Left cardiac atrium (tissue), 4 donors: Measurements from ENCODE around the gene TMEM145. TPM values are rescaled to one million over a fixed set of nuclear protein-coding genes. Genes with fewer than 3 reads are reported as not detected.

Source experiments
- ATAC-seq, 2 donors: fragments of 200-7000 bp; cut with Tn5 transposase; one replicate each; pipeline ENCODE4 v1.9.1; 2020; ENCODE audit warnings: mild to moderate bottlenecking in 2 of 2, moderate library complexity in 2 of 2
- DNase-seq: peaks from one replicate; pipeline ENCODE4 v3.0.0-alpha.2; 2020
- intact Hi-C, 2 donors: fragments of 100-400 bp; cut with DNase I; formaldehyde crosslinking; loops; one replicate each; pipeline versions ENCODE4 v1.14.1 to v1.15.1; 2022 to 2023
- total RNA-seq, 2 donors: library from RNA; stranded (reverse); fragmentation: NEBNext Ultra II Directional; extraction: Animal tissue kit (Norgen Biotek cat#: 25700); gene quantifications; one replicate each; pipeline ENCODE4 v1.2.1, GENCODE V29; 2021
- donor health status: DM: no; HTN: yes; CAD: no.
- donor health status: DM: no; HTN: yes; CAD: no; lungs with severe emphysema.
- donor health status: DM: yes; HTN: yes; CAD: no.
- donor health status: Dilated cardiomyopathy.

The TMEM145 gene
- total RNA-seq, 2 donors from 2014 or later, result 0.50 to 1.4 TPM

DNA sequence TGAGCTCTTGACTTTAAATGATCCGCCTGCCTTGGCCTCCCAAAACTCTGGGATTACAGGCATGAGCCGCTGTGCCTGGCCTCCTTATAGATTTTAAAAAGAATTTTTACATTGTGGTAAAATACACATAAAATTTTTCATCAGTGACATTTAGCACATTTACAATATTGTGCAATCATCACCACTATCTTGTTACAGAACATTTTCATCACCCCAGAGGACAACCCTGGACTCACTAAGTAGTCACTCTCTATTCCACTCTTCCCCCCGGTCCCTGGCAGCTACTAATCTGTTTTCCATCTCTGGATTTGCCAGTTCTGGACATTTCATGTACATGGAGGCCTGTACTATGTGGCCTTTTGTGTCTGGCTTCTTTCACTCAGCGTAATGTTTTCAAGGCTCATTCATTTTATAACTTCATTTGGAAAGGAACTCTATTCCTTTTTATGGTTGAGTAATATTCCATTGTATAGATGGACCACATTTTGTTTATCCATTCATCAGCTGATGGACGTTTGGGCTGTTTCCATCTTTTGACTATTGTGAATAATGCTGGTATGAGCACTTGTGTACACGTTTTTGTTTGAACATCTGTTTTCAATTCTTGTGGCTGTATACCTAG is 32.2 kb downstream of the TMEM145 start:
- DNase-seq, result no peak
- intact Hi-C loops, result no loop called here
- ATAC-seq, result no peak

DNA sequence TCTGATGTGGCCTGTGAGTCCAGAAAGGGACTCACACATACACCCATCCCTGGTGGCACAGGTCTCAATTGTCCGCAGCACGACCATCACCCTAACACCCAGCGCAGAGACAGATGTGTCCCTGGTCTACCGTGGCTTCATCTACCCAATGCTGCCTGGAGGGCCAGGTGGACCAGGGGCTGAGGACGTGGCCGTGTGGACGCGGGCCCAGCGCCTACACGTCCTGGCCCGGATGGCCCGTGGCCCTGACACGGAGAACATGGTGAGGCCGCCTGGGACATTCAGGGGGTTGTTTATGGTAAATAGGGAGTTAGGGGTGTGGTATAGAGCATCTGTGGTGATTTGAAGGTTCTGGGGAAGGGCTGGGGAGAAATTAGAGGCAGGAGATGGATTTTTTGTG is 35.1 kb downstream of the TMEM145 start:
- intact Hi-C loops, result no loop called here
- ATAC-seq (no peak), DNase-seq (no peak)

DNA sequence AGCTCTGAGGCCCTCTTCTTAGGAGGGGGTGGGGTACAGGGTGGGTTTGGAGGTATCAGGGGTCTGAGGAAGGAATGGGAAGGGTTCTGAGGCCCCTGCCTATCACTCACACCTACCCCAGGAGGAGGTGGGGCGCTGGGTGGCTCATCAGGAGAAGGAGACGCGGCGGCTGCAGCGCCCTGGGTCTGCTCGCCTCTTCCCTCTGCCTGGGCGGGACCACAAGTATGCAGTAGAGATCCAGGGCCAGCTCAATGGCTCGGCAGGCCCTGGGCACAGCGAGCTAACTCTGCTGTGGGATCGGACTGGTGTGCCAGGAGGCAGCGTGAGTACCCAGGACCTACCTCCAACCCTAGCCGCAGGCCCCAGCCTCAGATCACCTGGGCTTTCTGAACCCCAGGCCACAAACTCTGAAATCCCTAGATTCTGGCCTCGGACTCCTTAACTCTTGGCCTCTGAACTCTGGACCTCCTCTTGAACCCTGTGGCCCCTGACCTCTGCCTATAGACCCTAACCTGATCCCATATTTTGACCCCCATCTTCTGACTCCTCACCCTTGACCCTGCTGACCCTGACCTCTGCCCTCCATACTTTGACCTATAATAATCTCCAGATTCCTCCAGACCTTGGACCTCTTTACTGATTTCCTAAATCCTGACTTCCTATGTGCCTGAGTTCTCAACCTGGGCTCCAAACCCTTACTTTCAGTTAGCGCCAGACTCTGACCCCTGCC is 36.4 kb downstream of the TMEM145 start:
- no peak for ATAC-seq
- no peak for DNase-seq
- intact Hi-C loops, result no loop called here

DNA sequence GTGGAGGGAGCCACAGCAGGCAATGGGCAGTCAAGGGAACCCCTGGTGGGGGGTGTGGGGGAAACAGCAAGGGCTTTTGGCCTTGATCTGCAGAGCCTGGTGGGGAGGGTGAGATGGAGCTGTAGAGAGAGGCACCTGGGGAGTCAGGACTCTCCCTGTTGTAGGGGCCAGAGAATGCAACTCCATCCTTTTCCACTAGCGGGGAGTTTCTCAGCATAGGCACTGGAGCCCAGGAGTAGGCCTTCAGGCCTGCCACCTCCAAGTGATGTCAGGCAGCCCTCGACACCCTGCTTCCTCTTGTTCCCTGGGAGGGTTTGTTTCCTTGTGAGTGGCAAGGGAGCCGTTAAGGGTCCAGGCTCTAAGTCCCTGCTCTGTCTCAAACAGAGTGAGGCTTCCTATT is 37.3 kb downstream of the TMEM145 start:
- DNase-seq (no peak), ATAC-seq (no peak)
- intact Hi-C loops, result no loop called here

DNA sequence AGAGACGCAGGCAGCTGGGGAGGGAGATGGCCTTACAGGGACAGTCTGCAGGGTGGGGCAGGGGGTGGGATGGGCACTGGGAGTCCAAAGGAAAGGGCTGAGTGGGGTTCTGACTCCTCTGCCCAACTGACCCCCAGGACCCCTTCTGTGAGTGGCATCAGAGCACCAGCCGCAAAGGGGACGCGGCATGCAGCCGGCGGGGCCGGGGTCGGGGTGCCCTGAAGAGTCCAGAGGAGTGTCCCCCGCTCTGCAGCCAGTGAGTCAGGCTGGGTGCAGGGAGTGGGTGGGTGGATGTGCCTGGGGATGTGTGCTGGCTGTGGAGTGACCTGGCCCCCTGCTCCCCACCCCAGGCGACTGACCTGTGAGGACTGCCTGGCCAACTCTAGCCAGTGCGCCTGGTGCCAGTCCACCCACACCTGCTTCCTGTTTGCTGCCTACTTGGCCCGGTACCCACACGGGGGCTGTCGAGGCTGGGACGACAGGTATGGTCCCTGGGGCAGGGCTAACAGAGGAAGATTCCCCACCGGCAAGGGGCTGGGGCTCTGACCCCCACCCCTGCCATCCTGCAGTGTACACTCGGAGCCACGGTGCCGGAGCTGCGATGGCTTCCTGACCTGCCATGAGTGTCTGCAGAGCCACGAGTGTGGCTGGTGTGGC is 38.1 kb downstream of the TMEM145 start:
- no peak for ATAC-seq
- intact Hi-C loops, result no loop called here
- no peak for DNase-seq

DNA sequence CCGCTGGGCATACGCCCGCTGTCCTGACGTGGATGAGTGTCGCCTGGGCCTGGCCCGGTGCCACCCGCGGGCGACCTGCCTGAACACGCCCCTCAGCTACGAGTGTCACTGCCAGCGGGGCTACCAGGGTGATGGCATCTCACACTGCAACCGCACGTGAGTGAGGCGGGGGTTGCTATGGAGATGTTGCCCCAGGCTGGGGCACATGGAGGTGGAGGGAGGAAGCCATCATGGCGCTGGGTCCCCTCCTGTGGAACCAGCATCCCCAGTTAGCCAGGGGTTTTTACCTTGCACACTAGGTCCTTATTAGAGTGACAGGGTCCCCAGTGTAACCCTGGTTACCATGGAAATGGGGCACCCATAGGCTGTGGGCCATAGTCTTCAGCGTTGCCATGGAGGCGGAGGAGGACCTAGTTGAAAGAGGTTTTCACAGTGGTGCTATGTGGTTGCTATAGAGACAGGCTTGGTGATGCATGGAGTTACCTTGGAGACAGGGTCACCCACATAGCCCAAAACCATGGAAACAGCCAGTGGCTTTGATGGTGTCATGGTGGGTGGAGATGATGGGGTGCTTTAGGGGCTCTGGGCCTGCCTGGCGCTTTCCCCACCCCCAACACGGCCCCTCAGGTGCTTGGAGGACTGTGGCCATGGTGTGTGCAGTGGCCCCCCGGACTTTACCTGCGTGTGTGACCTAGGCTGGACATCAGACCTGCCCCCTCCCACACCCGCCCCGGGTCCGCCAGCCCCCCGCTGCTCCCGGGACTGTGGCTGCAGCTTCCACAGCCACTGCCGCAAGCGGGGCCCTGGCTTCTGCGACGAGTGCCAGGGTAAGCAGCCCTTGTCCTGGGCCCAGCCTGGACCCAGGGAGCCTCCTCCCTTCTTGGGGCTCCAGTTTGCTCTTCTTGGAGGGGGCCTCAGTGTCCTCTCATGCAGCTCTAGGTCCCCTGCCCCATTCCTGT is 39.5 kb downstream of the TMEM145 start:
- ATAC-seq, result no peak
- DNase-seq, result no peak

DNA sequence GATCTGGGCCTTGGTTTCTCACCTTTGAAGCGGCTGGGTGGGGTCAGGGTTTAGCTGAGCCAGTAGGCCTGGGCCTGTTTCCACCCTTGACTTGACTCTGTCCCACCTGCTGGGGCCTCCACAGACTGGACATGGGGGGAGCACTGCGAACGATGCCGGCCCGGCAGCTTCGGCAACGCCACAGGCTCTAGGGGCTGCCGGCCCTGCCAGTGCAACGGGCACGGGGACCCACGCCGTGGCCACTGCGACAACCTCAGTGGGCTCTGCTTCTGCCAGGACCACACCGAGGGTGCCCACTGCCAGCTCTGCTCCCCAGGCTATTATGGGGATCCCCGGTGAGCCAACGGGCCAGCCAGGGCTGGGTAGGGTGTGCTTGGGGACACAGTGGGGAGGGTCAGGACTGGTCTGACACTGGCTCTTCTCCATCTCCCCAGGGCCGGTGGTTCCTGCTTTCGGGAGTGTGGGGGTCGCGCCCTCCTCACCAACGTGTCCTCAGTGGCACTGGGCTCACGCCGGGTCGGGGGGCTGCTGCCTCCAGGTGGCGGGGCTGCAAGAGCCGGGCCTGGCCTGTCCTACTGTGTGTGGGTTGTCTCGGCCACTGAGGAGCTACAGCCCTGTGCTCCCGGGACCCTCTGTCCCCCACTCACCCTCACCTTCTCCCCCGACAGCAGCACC is 40.4 kb downstream of the TMEM145 start:
- intact Hi-C loops, result no loop called here
- DNase-seq, result no peak

More for the DNA sequence above, 39.5 kb downstream of the TMEM145 start:
- intact Hi-C loops, result no loop called here

DNA sequence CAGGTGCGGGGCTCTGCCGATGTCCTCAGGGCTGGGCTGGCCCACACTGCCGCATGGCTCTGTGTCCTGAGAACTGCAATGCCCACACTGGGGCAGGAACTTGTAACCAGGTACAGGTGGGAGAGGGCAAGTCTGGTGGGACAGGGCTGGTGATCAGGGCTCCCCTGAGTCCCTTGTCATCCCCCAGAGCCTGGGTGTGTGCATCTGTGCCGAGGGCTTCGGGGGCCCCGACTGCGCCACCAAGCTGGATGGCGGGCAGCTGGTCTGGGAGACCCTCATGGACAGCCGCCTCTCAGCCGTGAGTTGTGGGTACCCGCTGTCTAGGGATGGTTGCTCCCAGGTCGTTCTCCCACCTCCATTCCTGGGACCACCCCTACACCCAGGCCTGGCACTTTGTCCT is 42.8 kb downstream of the TMEM145 start:
- ATAC-seq (no peak), DNase-seq (no peak)
- intact Hi-C loops, result no loop called here

More for the DNA sequence above, 40.4 kb downstream of the TMEM145 start:
- no peak for ATAC-seq

DNA sequence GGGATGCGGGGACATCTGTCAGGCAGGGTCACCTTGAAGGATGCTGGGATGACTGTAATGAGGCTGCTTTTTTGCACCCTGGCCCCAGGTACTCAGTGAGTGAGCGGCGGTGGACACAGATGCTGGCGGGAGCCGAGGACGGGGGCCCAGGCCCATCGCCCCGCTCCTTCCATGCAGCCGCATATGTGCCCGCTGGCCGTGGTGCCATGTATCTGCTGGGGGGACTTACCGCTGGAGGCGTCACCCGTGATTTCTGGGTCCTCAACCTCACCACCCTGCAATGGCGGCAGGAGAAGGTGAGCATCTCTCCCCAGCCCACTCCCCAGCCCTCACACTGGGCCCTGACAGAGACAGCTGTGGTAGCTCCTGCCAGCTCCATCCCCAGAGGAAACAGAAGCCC is 43.6 kb downstream of the TMEM145 start:
- ATAC-seq, result no peak
- intact Hi-C loops, result no loop called here
- DNase-seq, result no peak

DNA sequence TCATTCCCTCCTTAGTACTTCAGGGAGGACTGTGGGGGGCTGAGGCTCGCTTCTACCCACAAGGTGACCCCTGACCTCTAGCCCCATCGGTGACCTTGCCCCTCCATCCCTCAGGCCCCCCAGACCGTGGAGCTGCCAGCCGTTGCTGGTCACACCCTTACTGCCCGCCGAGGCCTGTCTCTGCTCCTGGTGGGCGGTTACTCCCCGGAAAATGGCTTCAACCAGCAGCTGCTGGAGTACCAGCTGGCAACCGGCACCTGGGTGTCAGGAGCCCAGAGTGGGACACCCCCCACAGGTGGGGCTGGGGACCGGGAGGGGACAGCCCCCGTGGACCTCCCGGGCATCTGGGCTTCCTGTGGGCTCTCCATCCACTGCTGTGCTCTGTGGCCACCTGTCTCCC is 44.2 kb downstream of the TMEM145 start:
- no peak for ATAC-seq
- no peak for DNase-seq
- intact Hi-C loops, result no loop called here

DNA sequence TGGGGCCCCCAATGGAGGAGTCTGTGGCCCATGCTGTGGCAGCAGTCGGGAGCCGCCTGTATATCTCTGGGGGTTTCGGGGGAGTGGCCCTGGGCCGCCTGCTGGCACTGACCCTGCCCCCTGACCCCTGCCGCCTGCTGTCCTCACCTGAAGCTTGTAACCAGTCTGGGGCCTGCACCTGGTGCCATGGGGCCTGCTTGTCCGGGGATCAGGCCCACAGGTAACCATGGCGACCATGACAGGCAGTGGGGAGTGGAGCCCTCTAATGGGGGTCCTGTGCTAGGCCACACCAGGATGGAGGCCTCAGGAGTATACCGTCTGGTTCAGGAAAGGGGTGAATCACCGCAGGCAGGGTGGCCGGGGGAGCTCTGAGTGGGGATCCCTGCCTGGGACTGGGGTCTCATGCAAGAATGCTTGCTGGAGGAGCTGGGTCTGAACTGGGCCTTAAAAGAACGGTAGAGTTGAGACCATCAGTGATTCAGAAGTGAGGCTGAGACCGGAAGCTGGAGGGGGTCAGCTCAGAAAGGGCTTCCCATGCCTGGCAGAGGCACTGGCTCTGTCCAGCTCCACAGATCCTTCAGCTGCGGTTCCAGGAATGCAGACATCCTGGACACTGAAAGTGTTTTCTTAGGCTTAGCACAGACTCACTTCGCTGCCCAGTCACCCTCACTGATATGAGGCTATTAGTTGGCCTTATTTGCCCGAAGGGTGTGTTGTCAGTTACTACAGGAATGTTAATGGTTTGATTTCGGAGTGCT is 47.9 kb downstream of the TMEM145 start:
- intact Hi-C loops, result no loop called here
- DNase-seq, result no peak
- ATAC-seq, result no peak

DNA sequence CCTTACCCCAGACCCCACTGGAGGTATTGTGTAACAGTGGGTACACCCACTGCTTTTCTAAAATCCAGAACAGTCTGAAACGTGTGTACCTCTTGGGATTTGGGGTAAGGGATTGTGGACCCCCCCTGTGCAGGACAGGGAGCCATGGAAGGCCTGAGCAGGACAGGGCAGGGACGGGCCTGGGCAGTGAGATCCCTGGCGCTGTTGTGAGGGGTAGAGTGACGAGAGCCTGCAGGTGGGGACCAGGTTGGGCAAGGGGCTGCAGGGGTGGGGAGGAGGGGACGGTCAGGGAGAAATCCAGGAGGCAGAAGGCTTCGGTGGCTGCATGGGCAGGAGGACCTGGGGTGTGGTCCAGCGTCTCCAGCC is 48.4 kb downstream of the TMEM145 start:
- no peak for ATAC-seq

DNA sequence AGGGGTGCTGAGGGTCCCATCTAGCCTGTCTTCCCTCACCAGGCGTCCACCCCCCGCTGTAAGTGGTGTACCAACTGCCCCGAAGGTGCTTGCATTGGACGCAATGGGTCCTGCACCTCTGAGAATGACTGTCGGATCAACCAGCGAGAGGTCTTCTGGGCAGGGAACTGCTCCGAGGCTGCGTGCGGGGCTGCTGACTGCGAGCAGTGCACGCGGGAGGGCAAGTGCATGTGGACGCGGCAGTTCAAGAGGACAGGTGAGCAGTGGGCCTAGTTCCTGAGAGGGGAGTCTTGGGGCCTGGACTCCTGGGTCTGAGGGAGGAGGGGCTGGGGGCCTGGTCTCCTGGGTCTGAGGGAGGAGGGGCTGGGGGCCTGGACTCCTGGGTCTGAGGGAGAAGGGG is 49.2 kb downstream of the TMEM145 start:
- no peak for DNase-seq
- intact Hi-C loops, result no loop called here
- no peak for ATAC-seq

More for the DNA sequence above, 48.4 kb downstream of the TMEM145 start:
- no peak for DNase-seq
- intact Hi-C loops, result no loop called here

DNA sequence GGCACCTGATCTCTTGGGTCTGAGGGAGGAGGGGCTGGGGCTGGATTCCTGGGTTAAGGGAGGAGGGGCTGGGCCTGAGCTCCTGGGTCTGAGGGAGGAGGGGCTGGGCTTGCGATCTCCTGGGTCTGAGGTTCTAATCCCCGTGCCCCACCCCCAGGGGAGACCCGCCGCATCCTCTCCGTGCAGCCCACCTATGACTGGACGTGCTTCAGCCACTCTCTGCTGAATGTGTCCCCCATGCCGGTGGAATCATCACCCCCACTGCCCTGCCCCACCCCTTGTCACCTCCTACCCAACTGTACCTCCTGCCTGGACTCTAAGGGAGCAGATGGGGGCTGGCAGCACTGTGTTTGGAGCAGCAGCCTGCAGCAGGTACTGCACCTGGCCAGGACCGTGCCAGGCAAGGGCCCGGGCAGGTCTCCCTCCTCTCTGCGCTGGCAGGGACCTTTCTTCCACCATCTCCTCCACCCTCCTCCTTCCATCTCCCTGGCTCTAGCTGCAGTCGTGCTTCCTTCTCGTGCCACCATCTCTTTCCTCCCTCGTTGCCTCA is 49.9 kb downstream of the TMEM145 start:
- intact Hi-C loops, result no loop called here
- DNase-seq, result no peak
- ATAC-seq, result no peak

DNA sequence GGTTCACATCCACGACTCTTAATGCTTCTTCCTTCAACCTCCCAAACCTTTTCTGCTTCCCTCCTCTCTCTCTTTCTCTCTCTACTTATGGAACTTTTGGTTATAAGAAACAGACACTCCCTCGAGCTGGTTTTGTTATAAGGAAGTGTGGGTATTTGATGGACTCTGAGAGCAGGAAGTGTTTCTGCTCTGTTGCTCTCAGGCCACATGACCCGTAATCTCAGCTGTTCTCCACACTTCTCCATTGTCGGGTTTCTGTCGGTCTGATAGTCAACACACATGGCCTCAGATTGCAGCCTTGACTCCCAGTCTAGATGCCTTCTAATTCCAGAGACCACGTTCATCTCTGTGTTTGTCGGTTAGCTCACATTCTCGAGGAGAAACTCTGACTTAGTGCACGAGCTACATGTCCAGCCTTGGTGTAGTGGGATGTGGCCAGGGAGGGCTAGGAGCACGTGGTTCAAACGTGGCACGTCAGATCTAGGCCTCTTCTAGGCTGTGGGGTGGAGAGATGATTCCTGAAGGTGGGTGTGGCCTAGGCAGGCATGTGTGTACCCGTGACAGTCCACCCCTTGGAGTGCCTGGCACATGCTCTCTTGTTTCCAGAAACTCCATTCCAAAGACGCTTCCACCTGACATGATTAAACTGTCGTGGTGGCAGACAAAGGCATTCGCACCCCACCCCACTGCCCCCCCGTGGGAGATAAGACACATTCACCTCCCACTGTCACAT is 50.7 kb downstream of the TMEM145 start:
- intact Hi-C loops, result no loop called here
- ATAC-seq (no peak), DNase-seq (no peak)

DNA sequence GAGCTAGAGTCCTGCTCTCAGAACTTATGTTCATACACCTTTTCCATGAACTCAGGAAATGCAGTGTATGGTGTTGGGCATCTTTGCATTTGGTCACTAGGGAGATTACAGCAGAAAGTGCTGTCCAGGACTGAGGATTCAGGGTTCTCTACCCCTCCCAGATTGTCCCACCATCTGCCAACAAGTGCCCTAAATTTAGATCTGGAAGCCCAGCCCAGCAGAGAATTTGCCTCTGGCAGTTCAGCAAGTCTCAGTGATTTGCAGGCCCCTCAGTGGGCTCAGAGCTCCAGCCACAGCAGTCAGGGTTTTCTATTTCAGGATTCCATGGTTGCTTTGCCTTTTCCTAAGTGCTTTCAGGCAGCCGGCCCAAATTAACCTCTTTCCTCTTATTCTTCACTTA is 53.6 kb downstream of the TMEM145 start:
- intact Hi-C loops, result no loop called here
- ATAC-seq (peak; percentile 28 to 47), DNase-seq (no peak)

DNA sequence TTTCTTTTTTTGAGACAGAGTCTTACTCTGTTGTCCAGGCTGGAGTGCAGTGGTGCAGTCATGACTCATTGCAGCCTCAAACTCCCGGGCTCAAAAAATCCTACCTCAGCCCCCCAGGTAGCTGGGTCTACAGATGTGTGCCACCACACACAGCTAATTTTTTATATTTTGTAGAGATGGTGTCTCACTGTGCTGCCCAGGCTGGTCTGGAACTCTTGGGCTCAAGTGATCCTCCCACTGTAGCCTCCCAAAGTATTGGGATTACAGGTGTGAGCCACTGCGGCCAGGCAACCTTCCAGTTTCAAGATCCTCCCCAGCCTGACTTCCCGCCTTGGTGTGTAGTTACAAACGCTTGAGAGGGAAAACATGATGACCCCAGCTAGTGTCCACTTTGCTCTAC is 54.8 kb downstream of the TMEM145 start:
- no peak for ATAC-seq
- no peak for DNase-seq
- intact Hi-C loops, result no loop called here
